ENCODE results near the gene TNFRSF4. TPM values are rescaled to one million over a fixed set of nuclear protein-coding genes. Genes with fewer than 3 reads are reported as not detected.

TNFRSF4 gene
- total and polyA plus RNA-seq, 10 of the 15 experiments (the other 5 are each of a cell fraction or from before 2014, with no cell fraction given): 0.05 to 7.3 (median 2.5) TPM; not detected in 1

DNA sequence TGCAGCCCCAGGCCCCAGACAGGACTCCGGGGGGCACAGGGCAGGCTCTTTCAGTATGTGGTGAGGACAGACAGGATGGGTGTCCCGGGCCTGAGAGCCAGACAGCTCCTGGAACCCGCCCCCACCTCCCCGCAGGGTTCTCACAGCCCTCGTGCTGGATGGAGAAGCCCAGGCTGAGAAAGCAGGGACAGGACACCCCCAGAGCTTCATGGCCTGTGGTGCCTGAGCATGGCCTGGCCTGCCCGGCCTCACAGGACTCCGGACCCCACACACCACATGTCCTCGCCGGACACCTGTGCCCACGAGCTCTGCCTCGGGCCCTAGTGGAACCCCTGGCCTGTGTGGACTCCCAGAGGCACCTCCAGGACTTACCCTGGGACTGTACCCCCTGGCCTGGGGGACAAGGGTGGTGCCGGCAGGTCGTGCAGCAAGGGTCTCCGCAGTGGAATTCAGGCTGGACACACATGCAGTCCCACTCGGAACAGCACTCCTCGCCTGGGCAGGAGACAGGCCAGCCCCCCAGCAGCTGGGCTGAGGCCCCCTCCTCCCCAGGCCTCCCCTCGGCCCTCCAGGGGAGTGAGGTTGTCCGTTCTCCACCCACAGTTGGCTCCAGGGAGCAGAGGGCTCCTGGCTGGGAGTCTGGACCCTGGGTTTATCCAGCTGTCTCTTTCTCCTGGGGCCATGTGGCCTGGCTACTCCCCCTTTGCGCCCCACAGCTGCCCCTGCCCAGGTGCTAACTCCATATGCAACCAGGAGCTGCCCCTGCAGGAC lies 8.8 kb downstream of the TNFRSF4 start (continued):
- no peak for TF ChIP-seq FOS (IDR thresholded peaks at IDR 0.05; ENCODE audit: borderline replicate concordance, extremely low read depth, insufficient read length)
- no peak for TF ChIP-seq MEF2A (IDR thresholded peaks at IDR 0.05; ENCODE audit: insufficient read depth, low read depth, low read length)
- TF ChIP-seq LARP7 (IDR thresholded peaks at IDR 0.05): no peak
- no peak for TF ChIP-seq RCOR1 (conservative IDR thresholded peaks at IDR 0.05; ENCODE audit: low read depth, low read length)
- no peak for TF ChIP-seq HSF1 (IDR thresholded peaks at IDR 0.05; ENCODE audit: low read depth, low read length)

GRCh38 chr1:1204425-1204920 lies 9.5 kb downstream of the TNFRSF4 start:
- Histone ChIP-seq H3K4me1 (ENCODE audit: control insufficient read depth, insufficient read depth, low read length) (peaks cover 28% of the 10 kb centered on the region), H3K4me3 (no peak overlapping the region), H3K79me2 (ENCODE audit: control insufficient read depth, insufficient read depth, low read length) (no peaks in the 10 kb centered on the region), H3K9me3 (replicated peaks; ENCODE audit: control insufficient read depth, insufficient read depth, low read length) (no peaks in the 10 kb centered on the region), H2AFZ (ENCODE audit: control insufficient read depth, low read depth, low read length) (no peak overlapping the region), H3K36me3 (ENCODE audit: control insufficient read depth in 2 of 2, insufficient read depth in 2 of 2, low read length in 1 of 2) (no peaks in the 10 kb centered on the region), H3K4me2 (ENCODE audit: control insufficient read depth, insufficient read depth) (no peak overlapping the region), H3K9ac (ENCODE audit: control insufficient read depth, insufficient read depth, low read length) (no peak overlapping the region), H3K27me3 (replicated peaks in 1 of 2; ENCODE audit: control insufficient read depth in 2 of 2, insufficient read depth in 2 of 2, low read length in 1 of 2) (peaks cover 0 to 8% of the 10 kb centered on the region in 2 experiments; a peak in 1 of 4 replicates), H4K20me1 (ENCODE audit: control insufficient read depth, insufficient read depth) (no peaks in the 10 kb centered on the region), H3K27ac (ENCODE audit: control insufficient read depth, insufficient read depth) (no peak overlapping the region)
- SMC1A ChIA-PET (ENCODE audit: uncharacterized antibody, unreplicated experiment): interaction anchor here (1.0 kb wide), 1 partner anchor 46 kb away, joined by 3 read pairs; no protein-coding TSS in a partner anchor
- DNase-seq (ENCODE audit: low read depth, low spot score) (no peak), FAIRE-seq (no peak), ATAC-seq (no peak)
- CTCF ChIA-PET: interaction anchor here (2.0 kb wide), 1 partner anchor 83 kb away, joined by 25 read pairs; no protein-coding TSS in a partner anchor
- in situ Hi-C loops (cut with MboI) (no loop called here), intact Hi-C loops (cut with micrococcal nuclease; ENCODE audit: unreplicated experiment) (no loop called here)
- RAD21 ChIA-PET (ENCODE audit: unreplicated experiment): interaction anchor here (2.1 kb wide), 1 partner anchor 80 kb away, joined by 7 read pairs; no protein-coding TSS in a partner anchor
- POLR2A ChIA-PET: interaction anchor here (1.3 kb wide), 1 partner anchor 41 kb away, joined by 4 read pairs; no protein-coding TSS in a partner anchor
- 52% methylated on average over 5 of the region's 8 CpGs for WGBS (ENCODE audit: insufficient coverage, insufficient replicate concordance, low lambda C conversion rate, missing lambda C conversion rate)
- BruUV-seq (replicated peaks): no TSS peak
- TF ChIP-seq IRF3 (IDR thresholded peaks at IDR 0.05) (no peak), KDM1A (IDR thresholded peaks at IDR 0.05; ENCODE audit: borderline replicate concordance) (no peak), KAT2A (conservative IDR thresholded peaks at IDR 0.05; ENCODE audit: control insufficient read depth, low read depth, low read length) (no peak), CHD1 (IDR thresholded peaks at IDR 0.05; ENCODE audit: low read depth, low read length) (no peak), BCLAF1 (IDR thresholded peaks at IDR 0.05) (no peak), RELA (IDR thresholded peaks at IDR 0.05; ENCODE audit: borderline replicate concordance, partially characterized antibody) (no peak)
- TF ChIP-seq, protein P1, sequence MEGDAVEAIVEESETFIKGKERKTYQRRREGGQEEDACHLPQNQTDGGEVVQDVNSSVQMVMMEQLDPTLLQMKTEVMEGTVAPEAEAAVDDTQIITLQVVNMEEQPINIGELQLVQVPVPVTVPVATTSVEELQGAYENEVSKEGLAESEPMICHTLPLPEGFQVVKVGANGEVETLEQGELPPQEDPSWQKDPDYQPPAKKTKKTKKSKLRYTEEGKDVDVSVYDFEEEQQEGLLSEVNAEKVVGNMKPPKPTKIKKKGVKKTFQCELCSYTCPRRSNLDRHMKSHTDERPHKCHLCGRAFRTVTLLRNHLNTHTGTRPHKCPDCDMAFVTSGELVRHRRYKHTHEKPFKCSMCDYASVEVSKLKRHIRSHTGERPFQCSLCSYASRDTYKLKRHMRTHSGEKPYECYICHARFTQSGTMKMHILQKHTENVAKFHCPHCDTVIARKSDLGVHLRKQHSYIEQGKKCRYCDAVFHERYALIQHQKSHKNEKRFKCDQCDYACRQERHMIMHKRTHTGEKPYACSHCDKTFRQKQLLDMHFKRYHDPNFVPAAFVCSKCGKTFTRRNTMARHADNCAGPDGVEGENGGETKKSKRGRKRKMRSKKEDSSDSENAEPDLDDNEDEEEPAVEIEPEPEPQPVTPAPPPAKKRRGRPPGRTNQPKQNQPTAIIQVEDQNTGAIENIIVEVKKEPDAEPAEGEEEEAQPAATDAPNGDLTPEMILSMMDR (IDR thresholded peaks at IDR 0.05 in 2 of 3, conservative IDR thresholded peaks at IDR 0.05 in 1 of 3; ENCODE audit: control insufficient read depth in 2 of 3, extremely low read depth in 1 of 3, insufficient read depth in 1 of 3, low read depth in 3 of 3, low read length in 3 of 3): no peak
